Right kidney (tissue), 1 donor: ENCODE measurements around the gene DEFB124.
"Not testable (repeated sequence)": the region's sequence is repeated elsewhere in the genome, so short reads cannot be mapped to it uniquely, and the experiment has no call there.

ENCODE experiments used
- DNase-seq: peaks from one replicate; pipeline ENCODE4 v3.0.0-alpha.2; 2016

The DEFB124 gene

GRCh38 chr20:31488115-31488514, 13.2 kb upstream of the DEFB124 start:
- no peak for DNase-seq

- peak; percentile 50 for DNase-seq
Measured at GRCh38 chr20:31485450-31486339, 10.8 kb upstream of the DEFB124 start.

GRCh38 chr20:31484001-31484400, 9.1 kb upstream of the DEFB124 start:
- DNase-seq: peak; percentile 22

GRCh38 chr20:31476643-31477215, 1.8 kb upstream of the DEFB124 start:
- no peak for DNase-seq

GRCh38 chr20:31476294-31476585, 1.3 kb upstream of the DEFB124 start:
- DNase-seq: no peak

GRCh38 chr20:31475472-31476293, 756 bp upstream of the DEFB124 start:
- peak; percentile 35 for DNase-seq

- DNase-seq: no peak
Measured at GRCh38 chr20:31474097-31474436, 860 bp downstream of the DEFB124 start.

- DNase-seq: no peak
Measured at GRCh38 chr20:31473331-31474096, 1.4 kb downstream of the DEFB124 start.

- DNase-seq: no peak
Measured at GRCh38 chr20:31472395-31473330, 2.3 kb downstream of the DEFB124 start.

GRCh38 chr20:31470946-31471345, 4.0 kb downstream of the DEFB124 start:
- not testable (repeated sequence) for DNase-seq

- no peak for DNase-seq
Measured at GRCh38 chr20:31454361-31454760, 20.6 kb downstream of the DEFB124 start.

- DNase-seq: no peak
Measured at GRCh38 chr20:31452575-31452974, 22.4 kb downstream of the DEFB124 start.

- no peak for DNase-seq
Measured at GRCh38 chr20:31449511-31450414, 25.2 kb downstream of the DEFB124 start.

GRCh38 chr20:31446084-31446819, 28.7 kb downstream of the DEFB124 start:
- no peak for DNase-seq

- DNase-seq: no peak
Measured at GRCh38 chr20:31440012-31440659, 34.8 kb downstream of the DEFB124 start, which contains the start of gene DEFB123. Gene DEFB123, plus strand, starts transcription at chr20:31440632. Its CDS starts 67 bp downstream, at chr20:31440699.

- DNase-seq: no peak
Measured at GRCh38 chr20:31430568-31431115, 44.3 kb downstream of the DEFB124 start.

GRCh38 chr20:31427576-31427975, 47.4 kb downstream of the DEFB124 start:
- DNase-seq: not testable (repeated sequence)

- DNase-seq: not testable (repeated sequence)
Measured at GRCh38 chr20:31426891-31427551, 47.9 kb downstream of the DEFB124 start.
